Hepatocyte (in vitro differentiated cells): ENCODE data around the gene KCNQ1. TPM values are rescaled to one million over a fixed set of nuclear protein-coding genes. Genes with fewer than 3 reads are reported as not detected.

Experiments
- DNase-seq: peaks from one replicate; pipeline ENCODE4 v3.0.0-alpha.2; 2016; ENCODE audit warnings: low spot score
- H2AFZ ChIP-seq: fragments of 200-600 bp; sonication (generic); 2 replicates; pipeline ENCODE4 v1.6.0; 2016; ENCODE audit warnings: antibody characterized with exemption, mild to moderate bottlenecking
- H3K27ac ChIP-seq: fragments of 200-600 bp; sonication (generic); 2 replicates; pipeline ENCODE4 v1.5.1; 2016; ENCODE audit warnings: mild to moderate bottlenecking
- H3K27me3 ChIP-seq: fragments of 200-600 bp; sonication (generic); 2 replicates; pipeline ENCODE4 v1.6.1; 2016
- H3K36me3 ChIP-seq: fragments of 200-600 bp; sonication (generic); replicated peaks from 2 replicates; pipeline ENCODE4 v1.5.1; 2016; ENCODE audit warnings: low read depth; ENCODE audit not compliant: insufficient read depth
- H3K4me1 ChIP-seq: fragments of 200-600 bp; sonication (generic); 2 replicates; pipeline ENCODE4 v1.5.1; 2016; ENCODE audit warnings: mild to moderate bottlenecking, moderate library complexity; ENCODE audit not compliant: insufficient read depth
- H3K4me2 ChIP-seq: fragments of 200-600 bp; sonication (generic); 2 replicates; pipeline ENCODE4 v1.6.0; 2016
- H3K4me3 ChIP-seq: fragments of 200-600 bp; sonication (generic); 2 replicates; pipeline ENCODE4 v1.5.1; 2016; ENCODE audit warnings: mild to moderate bottlenecking
- H3K79me2 ChIP-seq: fragments of 200-600 bp; sonication (generic); 2 replicates; pipeline ENCODE4 v1.6.0; 2017; ENCODE audit warnings: mild to moderate bottlenecking
- H3K9me2 ChIP-seq: fragments of 200-600 bp; sonication (generic); replicated peaks from 2 replicates; pipeline ENCODE4 v1.6.0; 2017; ENCODE audit warnings: mild to moderate bottlenecking; ENCODE audit not compliant: insufficient read depth
- H3K9me3 ChIP-seq: fragments of 200-600 bp; sonication (generic); 2 replicates; pipeline ENCODE4 v1.5.1; 2016; ENCODE audit warnings: low read depth, mild to moderate bottlenecking
- H4K20me1 ChIP-seq: fragments of 200-600 bp; sonication (generic); 2 replicates; pipeline ENCODE4 v1.6.0; 2016; ENCODE audit warnings: mild to moderate bottlenecking; ENCODE audit not compliant: insufficient read depth, poor library complexity, severe bottlenecking
- EZH2 ChIP-seq: fragments of 200-600 bp; sonication (generic); IDR thresholded peaks from 2 replicates; pipeline ENCODE4 v1.6.1; 2016; ENCODE audit warnings: antibody characterized with exemption, mild to moderate bottlenecking, borderline replicate concordance
- EZH2phosphoT487 ChIP-seq: fragments of 200-600 bp; sonication (generic); IDR thresholded peaks from one replicate; pipeline ENCODE4 v1.6.1; 2018; ENCODE audit warnings: antibody characterized with exemption, mild to moderate bottlenecking, low read depth, moderate library complexity; ENCODE audit not compliant: unreplicated experiment, severe bottlenecking
- WGBS: methylation state at CpG from one replicate; pipeline ENCODE4 v1.1.6; 2016; ENCODE audit warnings: low lambda C conversion rate; ENCODE audit errors: missing lambda C conversion rate; 5-methylcytosine and 5-hydroxymethylcytosine counted together
- polyA plus RNA-seq: library from polyadenylated mRNA; unstranded; fragments of >200 nt; fragmentation: Nextera tagmentation; extraction: Ambion mirVana; gene quantifications from 2 replicates; pipeline ENCODE4 v1.2.1, GENCODE V29; 2016
- total RNA-seq: library from RNA; depleted of rRNA; stranded (reverse); fragments of >200 nt; gene quantifications from 2 replicates; pipeline ENCODE4 v1.2.3, GENCODE V29; 2014
- TF ChIP-seq, protein P1 (sequence below): fragments of 200-600 bp; sonication (generic); IDR thresholded peaks from 2 replicates; pipeline ENCODE4 v1.5.1; 2016; ENCODE audit warnings: antibody characterized with exemption, mild to moderate bottlenecking; ENCODE audit not compliant: poor library complexity

The KCNQ1 gene
- total and polyA plus RNA-seq, 2 experiments from 2014 or later = 1.8 to 6.4 TPM

DNA sequence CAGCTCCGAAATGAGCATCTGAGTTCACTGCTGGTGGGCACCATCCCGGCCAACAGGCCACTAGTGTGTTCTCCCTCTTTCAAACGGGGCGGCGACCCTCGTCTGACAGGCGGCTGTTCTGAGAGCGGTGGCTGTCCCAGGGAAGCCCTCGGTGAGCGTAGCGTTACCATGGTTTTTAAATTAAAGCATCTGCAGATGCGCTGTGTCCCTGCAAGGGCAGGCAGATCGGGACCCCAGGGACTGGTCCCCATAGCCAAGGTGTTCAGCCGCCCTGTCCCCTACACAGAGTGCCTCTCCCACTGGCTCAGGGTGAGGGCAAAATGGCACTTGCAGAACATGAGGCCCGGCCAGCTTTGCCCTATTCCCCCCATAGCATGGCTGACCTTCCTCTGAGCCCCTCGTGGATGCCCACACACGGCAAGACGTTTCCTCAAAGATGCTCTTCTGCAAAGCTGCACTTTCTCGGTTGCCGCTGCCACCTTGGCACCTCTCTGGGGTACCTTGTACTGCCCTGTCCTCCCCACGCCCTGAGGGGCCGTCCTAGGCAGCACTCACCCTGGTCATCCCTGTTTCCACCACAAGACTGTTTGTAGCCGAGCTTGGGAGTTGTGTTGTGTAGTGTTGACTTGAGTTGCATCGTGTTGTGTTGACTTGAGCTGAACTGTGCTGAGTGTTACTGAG is 306.9 kb downstream of the KCNQ1 start:
- Histone ChIP-seq H4K20me1 (no peaks in the 10 kb centered on the region), H3K4me3 (no peak overlapping the region), H2AFZ (no peak overlapping the region), H3K27ac (no peak overlapping the region), H3K36me3 (no peaks in the 10 kb centered on the region), H3K4me1 (peaks cover 26% of the 10 kb centered on the region), H3K4me2 (no peak overlapping the region), H3K9me3 (no peaks in the 10 kb centered on the region), H3K79me2 (no peaks in the 10 kb centered on the region), H3K27me3 (no peaks in the 10 kb centered on the region), H3K9me2 (no peaks in the 10 kb centered on the region)
- 95% methylated on average over 23 of the region's 24 CpGs for WGBS
- DNase-seq = no peak
- no peak for TF ChIP-seq EZH2
- TF ChIP-seq, protein P1, sequence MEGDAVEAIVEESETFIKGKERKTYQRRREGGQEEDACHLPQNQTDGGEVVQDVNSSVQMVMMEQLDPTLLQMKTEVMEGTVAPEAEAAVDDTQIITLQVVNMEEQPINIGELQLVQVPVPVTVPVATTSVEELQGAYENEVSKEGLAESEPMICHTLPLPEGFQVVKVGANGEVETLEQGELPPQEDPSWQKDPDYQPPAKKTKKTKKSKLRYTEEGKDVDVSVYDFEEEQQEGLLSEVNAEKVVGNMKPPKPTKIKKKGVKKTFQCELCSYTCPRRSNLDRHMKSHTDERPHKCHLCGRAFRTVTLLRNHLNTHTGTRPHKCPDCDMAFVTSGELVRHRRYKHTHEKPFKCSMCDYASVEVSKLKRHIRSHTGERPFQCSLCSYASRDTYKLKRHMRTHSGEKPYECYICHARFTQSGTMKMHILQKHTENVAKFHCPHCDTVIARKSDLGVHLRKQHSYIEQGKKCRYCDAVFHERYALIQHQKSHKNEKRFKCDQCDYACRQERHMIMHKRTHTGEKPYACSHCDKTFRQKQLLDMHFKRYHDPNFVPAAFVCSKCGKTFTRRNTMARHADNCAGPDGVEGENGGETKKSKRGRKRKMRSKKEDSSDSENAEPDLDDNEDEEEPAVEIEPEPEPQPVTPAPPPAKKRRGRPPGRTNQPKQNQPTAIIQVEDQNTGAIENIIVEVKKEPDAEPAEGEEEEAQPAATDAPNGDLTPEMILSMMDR = no peak
- no peak for TF ChIP-seq EZH2phosphoT487

DNA sequence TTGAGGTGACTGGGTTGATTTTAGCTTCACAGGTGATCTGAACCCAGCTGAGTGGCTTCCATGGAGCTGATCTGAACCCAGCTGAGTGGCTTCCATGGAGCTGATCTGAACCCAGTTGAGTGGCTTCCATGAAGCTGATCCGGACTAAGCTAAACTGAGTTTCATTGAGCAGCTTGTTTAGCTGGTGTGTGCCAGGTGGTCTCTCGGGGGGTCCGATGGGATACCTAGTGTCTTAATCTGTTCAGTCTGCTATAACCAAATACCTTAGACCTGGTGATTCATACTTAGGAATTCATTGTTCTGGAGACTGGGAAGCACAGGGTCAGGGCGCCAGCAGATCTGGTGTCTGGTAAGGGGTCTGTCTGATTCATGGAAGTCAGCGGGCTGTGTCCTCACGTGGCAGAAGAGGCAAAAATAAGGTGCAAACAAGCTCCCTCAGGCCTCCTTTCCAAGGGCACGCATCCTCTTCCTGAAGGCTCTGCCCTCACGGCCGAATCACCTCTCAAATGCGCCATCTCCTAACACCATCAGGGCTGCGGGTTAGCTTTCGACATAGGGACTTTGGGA is 307.5 kb downstream of the KCNQ1 start:
- no peak overlapping the region for H3K27ac ChIP-seq
- H3K36me3 ChIP-seq = no peaks in the 10 kb centered on the region
- no peaks in the 10 kb centered on the region for H3K9me3 ChIP-seq
- no peak overlapping the region for H3K4me2 ChIP-seq
- WGBS = 85% methylated on average over 12 of the region's 12 CpGs
- TF ChIP-seq, protein P1 = no peak
- TF ChIP-seq EZH2 (no peak), EZH2phosphoT487 (no peak)
- H3K9me2 ChIP-seq = no peaks in the 10 kb centered on the region
- H3K79me2 ChIP-seq = no peaks in the 10 kb centered on the region
- H4K20me1 ChIP-seq = no peaks in the 10 kb centered on the region
- H3K4me3 ChIP-seq = no peak overlapping the region
- H3K27me3 ChIP-seq = no peaks in the 10 kb centered on the region
- peaks cover 26% of the 10 kb centered on the region for H3K4me1 ChIP-seq
- DNase-seq = no peak
- no peak overlapping the region for H2AFZ ChIP-seq

DNA sequence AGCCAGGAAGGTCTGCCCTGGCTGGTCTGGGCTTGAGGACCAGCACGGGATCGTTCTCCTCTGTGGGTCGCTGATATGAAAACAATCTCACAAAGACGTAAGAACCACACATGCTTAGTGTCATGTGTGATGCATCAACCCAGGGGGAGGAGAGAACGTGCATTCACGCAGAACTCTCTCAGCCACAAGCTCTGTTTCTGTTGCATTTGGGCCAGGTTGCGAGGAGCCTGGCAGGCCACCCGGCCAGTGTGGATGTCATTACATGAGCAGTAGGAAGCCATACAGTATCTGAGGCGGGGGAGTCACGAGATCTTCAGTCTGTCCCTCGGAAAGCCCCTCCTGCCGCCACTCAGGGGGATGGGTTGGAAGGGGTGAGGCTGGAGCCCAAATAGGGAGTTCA is 308.1 kb downstream of the KCNQ1 start:
- no peaks in the 10 kb centered on the region for H3K9me3 ChIP-seq
- H3K27me3 ChIP-seq = no peaks in the 10 kb centered on the region
- H3K4me3 ChIP-seq = no peak overlapping the region
- no peak for DNase-seq
- H3K4me2 ChIP-seq = no peak overlapping the region
- no peak overlapping the region for H3K27ac ChIP-seq
- no peaks in the 10 kb centered on the region for H3K36me3 ChIP-seq
- H4K20me1 ChIP-seq = no peaks in the 10 kb centered on the region
- no peaks in the 10 kb centered on the region for H3K79me2 ChIP-seq
- TF ChIP-seq EZH2phosphoT487 (no peak), EZH2 (no peak)
- TF ChIP-seq, protein P1 = no peak
- 86% methylated on average over 12 of the region's 12 CpGs for WGBS
- no peaks in the 10 kb centered on the region for H3K9me2 ChIP-seq
- H3K4me1 ChIP-seq = peaks cover 21% of the 10 kb centered on the region
- H2AFZ ChIP-seq = no peak overlapping the region
